ENCODE data around the gene CERS4.
"Not testable (repeated sequence)": the region's sequence is repeated elsewhere in the genome, so short reads cannot be mapped to it uniquely, and the experiment has no call there.

CERS4 gene

GRCh38 chr19:8269724-8270123 lies 60.6 kb downstream of the CERS4 start:
- DNase-seq, result no peak

- not testable (repeated sequence) for DNase-seq
Measured at GRCh38 chr19:8276508-8276907, 67.3 kb downstream of the CERS4 start.

DNA sequence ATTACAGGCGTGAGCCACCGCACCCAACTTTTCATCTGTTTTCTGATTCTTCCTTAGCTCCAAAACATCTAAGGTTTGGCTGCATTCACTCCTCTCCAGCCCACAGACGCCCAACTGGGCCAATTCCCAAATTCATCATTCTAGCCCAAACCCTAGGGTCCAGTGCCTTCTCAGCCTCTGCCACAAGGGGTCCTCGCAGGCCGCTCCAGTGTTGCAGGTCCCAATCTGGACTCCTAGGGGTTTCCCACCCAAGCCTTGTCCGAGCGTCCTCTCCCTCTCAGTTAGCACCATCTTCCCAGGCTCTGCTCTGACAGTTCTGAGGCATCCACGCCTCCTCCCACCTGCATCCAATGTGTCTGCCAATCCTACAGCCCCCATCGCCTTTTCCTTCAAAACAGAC lies 82.2 kb downstream of the CERS4 start:
- DNase-seq, result not testable (repeated sequence)

- no peak for DNase-seq
Measured at GRCh38 chr19:8302357-8302691, 93.2 kb downstream of the CERS4 start.

- DNase-seq, result no peak
Measured at GRCh38 chr19:8302734-8303133, 93.6 kb downstream of the CERS4 start.

DNA sequence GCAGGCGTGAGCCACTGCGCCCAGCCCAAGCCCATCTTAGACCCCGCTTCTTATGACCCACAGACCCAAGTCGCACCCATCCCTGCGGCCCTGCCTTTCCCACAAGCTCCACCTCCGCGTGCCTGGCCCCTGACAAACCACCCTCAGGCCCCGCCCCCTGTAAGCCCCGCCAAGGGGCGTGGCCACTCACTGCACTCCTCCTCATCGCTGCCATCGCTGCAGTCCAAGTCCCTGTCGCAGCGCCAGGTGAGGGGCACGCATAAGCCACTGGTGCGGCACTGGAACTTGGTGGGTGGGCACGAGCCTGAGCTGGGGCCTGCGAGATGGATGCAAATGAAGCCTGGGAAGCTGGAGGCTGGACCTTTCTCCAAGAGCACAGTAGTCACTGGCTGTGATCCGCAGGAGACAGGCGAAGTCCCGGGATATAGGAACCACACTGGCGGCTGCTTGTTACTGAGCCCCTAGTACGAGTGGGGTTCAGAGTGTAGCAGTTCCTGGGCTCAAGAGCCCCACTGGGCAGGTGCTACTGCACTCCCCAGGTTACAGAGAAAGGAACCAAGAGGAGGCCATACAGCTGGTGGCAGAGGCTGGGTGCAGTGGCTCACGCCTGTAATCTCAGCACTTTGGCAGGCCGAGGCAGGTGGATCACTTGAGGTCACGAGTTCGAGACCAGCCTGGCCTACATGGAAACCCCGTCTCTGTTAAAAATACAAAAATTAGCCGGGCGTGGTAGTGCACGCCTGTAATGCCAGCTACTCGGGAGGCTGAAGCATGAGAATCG lies 95.9 kb downstream of the CERS4 start:
- no peak for DNase-seq

DNA sequence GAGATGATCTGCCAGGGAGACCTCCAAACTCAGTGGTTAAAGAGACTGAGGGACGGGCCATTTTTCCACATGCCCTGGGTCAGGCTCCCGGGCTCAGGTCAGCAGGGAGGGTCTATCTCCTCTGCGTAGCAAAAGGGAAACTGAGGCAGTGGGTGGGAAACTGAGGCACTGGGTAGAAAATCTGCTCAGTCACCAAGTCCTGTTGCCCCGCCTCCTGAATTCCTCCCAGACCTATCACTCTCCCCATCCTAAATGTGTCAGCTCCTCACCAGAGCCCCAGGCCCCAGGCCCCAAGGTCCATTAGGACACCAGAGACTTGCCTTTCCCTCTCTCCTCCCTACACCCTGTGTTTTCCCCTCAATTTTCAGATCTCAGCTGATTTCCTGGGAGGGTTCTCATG lies 96.6 kb downstream of the CERS4 start:
- DNase-seq, result no peak

DNA sequence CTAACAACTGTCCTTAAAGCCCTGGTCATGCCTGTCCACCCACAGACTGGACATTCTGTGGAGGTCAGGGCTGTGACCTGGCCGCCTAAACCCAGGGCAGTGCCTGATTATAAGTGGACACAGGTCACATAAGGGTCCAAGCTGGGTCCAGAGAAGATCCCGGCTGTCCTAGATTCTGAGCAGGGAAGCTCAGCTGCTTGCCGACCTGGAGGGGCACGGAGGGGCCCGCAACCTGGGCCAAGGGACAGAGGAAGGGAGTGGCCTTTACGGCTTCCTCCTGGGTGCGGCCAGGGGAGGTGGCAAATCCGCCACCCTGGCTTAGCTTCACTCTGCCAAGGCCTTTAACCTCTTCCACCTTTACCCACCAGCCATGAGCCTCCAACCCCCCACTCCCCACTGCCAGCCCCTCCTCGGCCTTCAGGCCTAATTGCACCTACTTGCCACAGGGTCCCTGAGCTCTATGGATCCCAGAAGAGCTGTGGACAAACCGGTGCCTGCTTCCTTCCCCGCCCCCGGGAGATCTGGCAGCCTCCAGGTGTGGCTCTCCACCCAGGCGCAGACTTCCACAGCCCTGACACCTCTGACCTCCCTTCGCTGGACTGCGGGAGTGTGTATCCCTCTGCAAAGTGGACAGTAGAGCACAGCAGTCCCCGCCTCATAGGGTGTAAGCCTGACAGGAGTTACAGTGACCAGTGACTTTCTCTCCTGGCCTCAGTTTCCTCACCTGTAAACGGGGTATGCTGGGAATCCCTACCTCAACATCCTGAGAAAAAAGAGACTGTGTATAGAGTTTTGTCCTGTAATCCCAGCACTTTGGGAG lies 97.3 kb downstream of the CERS4 start:
- no peak for DNase-seq

DNA sequence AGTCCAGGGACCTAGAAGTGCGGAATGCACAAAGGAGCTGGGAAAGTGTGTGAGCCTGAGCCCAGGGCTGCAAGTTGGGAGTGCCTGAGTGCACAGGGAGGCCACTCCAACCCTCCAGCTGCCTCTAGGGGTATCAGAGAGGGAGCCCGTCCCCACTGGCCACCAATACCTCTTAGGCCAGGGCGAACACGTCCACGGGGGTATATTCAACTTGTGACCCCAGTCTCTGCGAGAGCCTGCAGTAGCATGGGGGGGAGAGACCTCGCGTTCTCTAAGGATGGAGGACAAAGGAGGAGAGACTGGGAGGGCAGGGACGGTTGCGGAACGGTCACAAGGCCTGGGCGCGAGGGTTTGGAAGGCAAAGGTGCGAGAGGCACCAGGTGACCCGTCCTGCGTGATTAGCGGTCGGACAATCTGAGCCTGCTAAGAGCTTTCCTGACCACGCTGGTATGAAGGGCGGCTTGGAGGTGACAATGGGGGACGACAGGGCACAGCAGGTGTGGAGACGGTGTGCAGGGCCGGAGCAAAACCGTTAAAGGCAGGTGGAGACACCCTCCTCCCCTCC lies 98.3 kb downstream of the CERS4 start:
- no peak for DNase-seq

- peak; percentile 75 for DNase-seq
Measured at GRCh38 chr19:8307965-8308866, 99.0 kb downstream of the CERS4 start, which contains the start of gene CD320. Gene CD320 (minus strand): TSS chr19:8308358. CDS start chr19:8308290, 68 bp downstream.

DNA sequence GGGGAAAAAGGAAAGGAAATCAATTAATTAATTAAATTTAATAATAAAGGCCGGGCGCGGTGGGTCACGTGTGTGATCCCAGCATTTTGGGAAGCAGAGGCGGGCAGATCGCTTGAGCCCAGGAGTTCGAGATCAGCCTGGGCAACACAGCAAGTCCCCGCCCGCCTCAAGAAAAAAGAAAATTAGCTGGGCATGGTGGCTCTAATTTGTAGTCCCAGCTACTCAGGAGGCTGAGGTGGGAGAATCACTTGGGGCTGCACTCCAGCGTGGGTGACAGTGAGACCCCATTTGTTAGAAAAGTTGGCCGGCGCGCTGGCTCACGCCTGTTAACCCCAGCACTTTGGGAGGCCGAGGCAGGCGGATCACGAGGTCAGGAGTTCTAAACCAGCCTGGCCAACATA lies 99.7 kb downstream of the CERS4 start:
- DNase-seq, result no peak

DNA sequence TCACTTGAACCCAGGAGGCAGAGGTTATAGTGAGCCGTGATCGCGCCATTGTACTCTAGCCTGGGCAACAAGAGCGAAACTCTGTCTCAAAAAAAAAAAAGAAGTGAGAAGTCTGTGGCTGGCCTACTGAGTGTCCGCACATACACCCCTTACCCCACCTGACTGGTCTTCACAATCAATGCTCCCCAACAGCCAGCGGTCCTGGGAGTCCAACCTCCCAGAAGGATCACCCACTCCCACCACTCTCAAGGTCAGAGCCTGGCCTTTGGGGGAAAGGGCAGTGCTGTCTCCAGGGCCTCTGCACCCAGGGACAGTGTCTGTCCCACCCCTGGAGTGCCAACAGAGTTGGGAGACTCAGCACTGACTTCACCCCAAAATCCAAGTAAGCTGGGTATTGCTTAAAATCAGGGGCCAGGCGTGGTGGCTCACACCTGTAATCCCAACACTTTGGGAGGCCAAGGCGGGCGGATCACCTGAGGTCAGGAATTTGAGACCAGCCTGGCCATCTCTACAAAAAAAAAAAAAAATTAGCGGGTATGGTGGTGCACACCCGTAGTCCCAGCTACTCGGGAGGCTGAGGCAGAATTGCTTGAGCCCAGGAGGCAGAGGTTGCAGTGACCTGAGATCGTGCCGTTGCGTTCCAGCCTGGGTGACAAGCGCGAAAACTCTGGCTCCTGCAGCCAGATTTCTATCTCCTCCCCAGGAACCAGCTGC lies 101.3 kb downstream of the CERS4 start:
- no peak for DNase-seq

- DNase-seq, result no peak
Measured at GRCh38 chr19:8311461-8312260, 102.5 kb downstream of the CERS4 start.

All from amniotic stem cell (primary cell).